Ovary (tissue), 9 donors: ENCODE measurements around the gene GSC. TPM values are rescaled to one million over a fixed set of nuclear protein-coding genes. Genes with fewer than 3 reads are reported as not detected.
"Not testable (repeated sequence)": the region's sequence is repeated elsewhere in the genome, so short reads cannot be mapped to it uniquely, and the experiment has no call there.

Source experiments
- DNase-seq, 5 donors: peaks; one replicate each; pipeline ENCODE4 v3.0.0-alpha.2; 2019 to 2020
- H3K27ac ChIP-seq, 2 donors: fragments of 200-600 bp; one replicate each; pipeline versions ENCODE4 v1.5.1 to v1.8.0; 2019 to 2022
- H3K27me3 ChIP-seq: fragments of 200-600 bp; one replicate; pipeline ENCODE4 v1.8.0; 2022
- H3K36me3 ChIP-seq: fragments of 200-600 bp; sonication (generic); one replicate; pipeline ENCODE4 v1.5.1; 2019
- H3K4me1 ChIP-seq: one replicate; pipeline ENCODE4 v1.8.1; 2013; ENCODE audit warnings: mild to moderate bottlenecking, moderate library complexity; ENCODE audit not compliant: insufficient read depth
- H3K4me3 ChIP-seq: fragments of 200-600 bp; sonication (generic); one replicate; pipeline ENCODE4 v1.5.1; 2017
- H3K9me3 ChIP-seq, 2 donors: fragments of 200-600 bp in 1 of 2; sonication (generic) in 1 of 2; one replicate each; pipeline versions ENCODE4 v1.5.1 to v1.8.1; 2013 to 2019; ENCODE audit warnings: mild to moderate bottlenecking in 1 of 2, moderate library complexity in 1 of 2
- EP300 ChIP-seq: sonication (generic); formaldehyde crosslinking; IDR thresholded peaks from one replicate; pipeline ENCODE4 v1.6.1; 2017; ENCODE audit warnings: antibody characterized with exemption
- POLR2A ChIP-seq: fragments of 450-650 bp; IDR thresholded peaks from one replicate; pipeline ENCODE4 v1.6.1; 2017; ENCODE audit warnings: antibody characterized with exemption, mild to moderate bottlenecking, moderate library complexity
- WGBS, 3 donors: extraction: QIAGEN DNeasy Blood & Tissue Kit in 1 of 3; methylation state at CpG; one replicate each; pipeline versions ENCODE4 v1.1.5 to v1.1.7; 2013 to 2017; 5-methylcytosine and 5-hydroxymethylcytosine counted together
- intact Hi-C, 4 donors: fragments of 100-400 bp; cut with DNase I; formaldehyde crosslinking; loops; one replicate each; pipeline versions ENCODE4 v1.11.0 to v1.15.1; 2022 to 2023
- polyA plus RNA-seq, 2 donors: library from polyadenylated mRNA; stranded (reverse); fragments of 200-250 nt in 1 of 2; fragments of 350-450 nt in 1 of 2; fragmentation: Illumina TruSeq in 1 of 2; extraction: RNeasy Lipid Tissue Mini Kit (QIAGEN cat#74804) in 1 of 2; gene quantifications; one replicate each; pipeline ENCODE4 v1.2.3, GENCODE V29; 2013 to 2014
- total RNA-seq, 7 donors: library from RNA; depleted of rRNA in 2 of 7; stranded (reverse); fragments of >200 nt in 2 of 7; fragmentation: NEBNext Ultra II Directional in 3 of 7; extraction: Animal tissue kit (Norgen Biotek cat#: 25700) in 3 of 7; gene quantifications; one replicate each; pipeline versions ENCODE4 v1.1.0 to v1.2.4, GENCODE V29; 2016 to 2023
- TF ChIP-seq, protein P1 (sequence below), 3 donors: fragments of 450-650 bp in 2 of 3; fragments of 200-600 bp in 1 of 3; IDR thresholded peaks; one replicate each; pipeline versions ENCODE4 v1.5.1 to v1.8.0; 2016 to 2022; ENCODE audit warnings: antibody characterized with exemption in 3 of 3, mild to moderate bottlenecking in 1 of 3
- donor health status: DM: no; HTN: no; CAD: no; lungs with moderate emphysema.
- donor health status: DM: no; HTN: no; CAD: no.
- donor health status: Bipolar disorder and iron deficiency.
- donor health status: DM: yes; HTN: yes; CAD: no.
- donor health status: DM: no; HTN: no; CAD: no.
- donor health status: DM: yes; HTN: yes; CAD: no.

Gene GSC
- total and polyA plus RNA-seq, 9 donors: 0.15 to 0.53 (median 0.30) TPM; not detected in 5

DNA sequence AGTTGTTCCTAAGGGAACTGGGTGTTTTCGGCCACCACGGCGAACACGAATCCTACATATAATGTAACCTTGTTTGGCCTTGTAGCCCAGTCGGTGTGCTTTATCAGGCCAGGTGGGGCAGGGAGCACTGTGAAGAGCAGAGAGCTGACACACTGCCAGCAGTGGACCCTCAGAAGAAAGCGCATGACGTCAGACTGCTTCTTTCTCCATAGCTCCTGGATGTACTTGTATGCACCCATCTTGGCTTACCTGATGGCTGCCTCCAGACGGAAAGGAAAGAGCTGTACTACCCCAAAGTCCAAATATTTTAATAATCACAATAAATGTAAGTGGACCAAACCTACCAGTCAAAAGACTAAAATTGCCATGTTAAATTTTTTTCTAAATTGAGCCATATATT is 31.3 kb upstream of the GSC start:
- no peaks in the 10 kb centered on the region for H3K4me1 ChIP-seq
- 81 to 87% (median 85%) methylated on average over 8 of the region's 8 CpGs for WGBS, 3 donors
- no peak for TF ChIP-seq POLR2A
- TF ChIP-seq, protein P1, sequence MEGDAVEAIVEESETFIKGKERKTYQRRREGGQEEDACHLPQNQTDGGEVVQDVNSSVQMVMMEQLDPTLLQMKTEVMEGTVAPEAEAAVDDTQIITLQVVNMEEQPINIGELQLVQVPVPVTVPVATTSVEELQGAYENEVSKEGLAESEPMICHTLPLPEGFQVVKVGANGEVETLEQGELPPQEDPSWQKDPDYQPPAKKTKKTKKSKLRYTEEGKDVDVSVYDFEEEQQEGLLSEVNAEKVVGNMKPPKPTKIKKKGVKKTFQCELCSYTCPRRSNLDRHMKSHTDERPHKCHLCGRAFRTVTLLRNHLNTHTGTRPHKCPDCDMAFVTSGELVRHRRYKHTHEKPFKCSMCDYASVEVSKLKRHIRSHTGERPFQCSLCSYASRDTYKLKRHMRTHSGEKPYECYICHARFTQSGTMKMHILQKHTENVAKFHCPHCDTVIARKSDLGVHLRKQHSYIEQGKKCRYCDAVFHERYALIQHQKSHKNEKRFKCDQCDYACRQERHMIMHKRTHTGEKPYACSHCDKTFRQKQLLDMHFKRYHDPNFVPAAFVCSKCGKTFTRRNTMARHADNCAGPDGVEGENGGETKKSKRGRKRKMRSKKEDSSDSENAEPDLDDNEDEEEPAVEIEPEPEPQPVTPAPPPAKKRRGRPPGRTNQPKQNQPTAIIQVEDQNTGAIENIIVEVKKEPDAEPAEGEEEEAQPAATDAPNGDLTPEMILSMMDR (IDR thresholded peaks at IDR 0.05): no peak
- TF ChIP-seq EP300: no peak
- H3K9me3 ChIP-seq: no peaks in the 10 kb centered on the region
- no peak for DNase-seq
- no peak overlapping the region for H3K4me3 ChIP-seq
- H3K27me3 ChIP-seq: no peaks in the 10 kb centered on the region
- no peaks in the 10 kb centered on the region for H3K36me3 ChIP-seq
- intact Hi-C loops: no loop called here
- H3K27ac ChIP-seq: no peak overlapping the region

DNA sequence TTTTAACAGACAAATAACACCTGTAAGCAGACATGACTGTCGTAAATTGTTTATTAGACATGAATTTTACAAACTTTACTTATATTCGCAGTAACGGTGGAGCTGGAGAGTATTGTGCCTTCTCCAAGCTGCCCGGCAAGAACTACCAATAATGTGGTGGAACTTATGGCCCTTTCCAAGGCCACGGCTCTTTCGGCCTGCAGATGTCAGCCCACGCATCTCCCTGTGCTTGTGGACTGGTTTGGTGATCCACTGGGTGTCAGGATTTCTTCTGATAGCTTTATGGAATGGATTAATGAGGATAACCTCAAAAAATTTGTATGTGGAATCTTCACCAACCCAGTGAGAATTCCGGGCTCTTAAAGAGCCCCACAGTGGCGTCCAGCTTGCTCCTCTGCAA is 30.9 kb upstream of the GSC start:
- H3K9me3 ChIP-seq, intact Hi-C loops, H3K36me3 ChIP-seq, H3K27me3 ChIP-seq, H3K4me1 ChIP-seq, H3K27ac ChIP-seq, H3K4me3 ChIP-seq, DNase-seq: not testable (repeated sequence)
- 51 to 66% (median 60%) methylated on average over 9 of the region's 9 CpGs for WGBS, 3 donors

DNA sequence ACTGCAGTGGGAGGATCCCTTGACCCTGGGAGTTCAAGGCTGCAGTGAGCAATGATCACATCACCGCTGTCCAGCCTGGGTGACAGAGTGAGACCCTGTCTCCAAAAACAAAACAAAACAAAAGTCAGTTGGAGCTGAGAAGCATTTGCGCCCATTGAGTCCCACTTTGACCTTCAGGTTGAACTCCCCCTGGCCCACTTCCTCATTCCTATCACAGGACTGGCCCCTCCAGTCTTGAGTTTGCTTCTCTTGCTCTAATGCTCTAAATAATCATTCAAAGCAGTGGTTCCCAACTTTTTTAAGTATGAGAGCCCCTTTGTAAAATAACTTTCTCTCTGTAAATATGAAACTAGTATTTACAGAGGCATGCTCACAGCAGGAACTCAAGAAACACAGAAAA is 28.0 kb upstream of the GSC start:
- no peaks in the 10 kb centered on the region for H3K36me3 ChIP-seq
- H3K4me1 ChIP-seq: no peaks in the 10 kb centered on the region
- H3K4me3 ChIP-seq: no peak overlapping the region
- no peak for TF ChIP-seq POLR2A
- TF ChIP-seq, protein P1 (IDR thresholded peaks at IDR 0.05): no peak
- no peak for DNase-seq
- H3K27me3 ChIP-seq: no peaks in the 10 kb centered on the region
- WGBS, 3 donors: 65 to 86% (median 69%) methylated on average over 2 of the region's 2 CpGs
- intact Hi-C loops: no loop called here
- H3K9me3 ChIP-seq: no peaks in the 10 kb centered on the region
- H3K27ac ChIP-seq: no peak overlapping the region

DNA sequence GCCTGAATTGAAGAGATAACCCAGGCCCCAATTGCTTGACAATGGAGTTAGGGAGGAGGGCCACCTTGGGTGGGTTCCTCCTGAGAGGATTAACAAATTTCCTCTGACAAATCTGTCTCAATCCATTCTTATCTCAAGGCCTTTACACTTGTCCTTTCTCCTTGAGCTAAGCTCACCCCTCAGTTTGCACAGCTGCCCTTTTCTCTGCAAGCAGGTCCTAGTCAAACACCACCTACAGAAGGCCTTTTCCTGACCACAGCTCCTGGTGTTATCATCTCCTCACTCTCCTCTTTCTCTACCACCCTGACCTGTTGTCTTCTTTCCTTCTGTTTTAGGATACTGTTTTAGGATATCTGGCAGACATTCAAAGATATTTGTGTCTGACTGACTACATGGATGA is 26.4 kb upstream of the GSC start:
- TF ChIP-seq, protein P1 (IDR thresholded peaks at IDR 0.05): no peak
- no peak for TF ChIP-seq EP300
- Histone ChIP-seq H3K36me3 (no peaks in the 10 kb centered on the region), H3K9me3 (no peaks in the 10 kb centered on the region), H3K4me1 (no peaks in the 10 kb centered on the region), H3K27ac (no peak overlapping the region), H3K4me3 (no peak overlapping the region), H3K27me3 (no peaks in the 10 kb centered on the region)
- intact Hi-C loops: no loop called here
- no peak for DNase-seq

DNA sequence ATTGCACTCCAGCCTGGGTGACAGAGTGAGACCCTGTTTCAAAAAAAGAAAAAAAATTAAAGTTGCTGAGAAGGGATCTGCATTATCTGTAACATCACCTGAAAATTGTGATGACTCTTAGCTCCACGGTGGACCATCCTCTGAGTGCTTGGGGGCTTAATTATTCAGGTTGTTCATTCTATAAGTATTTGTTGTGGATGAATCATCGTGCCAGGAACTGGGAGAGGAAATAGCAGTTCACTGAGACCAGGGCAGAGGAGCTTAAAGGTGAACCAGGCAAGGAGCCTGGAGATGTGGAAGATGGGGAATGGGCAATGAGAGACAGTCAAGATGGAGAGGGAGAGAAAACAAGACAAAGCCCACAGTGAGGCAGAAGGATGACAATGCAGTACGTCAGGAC is 25.5 kb upstream of the GSC start:
- TF ChIP-seq, protein P1 (IDR thresholded peaks at IDR 0.05): no peak
- no peak for TF ChIP-seq POLR2A
- no peak for TF ChIP-seq EP300
- 63 to 85% (median 76%) methylated on average over 3 of the region's 3 CpGs for WGBS, 3 donors
- H3K27ac ChIP-seq: no peak overlapping the region
- no peak overlapping the region for H3K4me3 ChIP-seq
- H3K36me3 ChIP-seq: no peaks in the 10 kb centered on the region
- H3K9me3 ChIP-seq: no peaks in the 10 kb centered on the region
- intact Hi-C loops: no loop called here
- no peaks in the 10 kb centered on the region for H3K27me3 ChIP-seq
- no peak for DNase-seq
- no peaks in the 10 kb centered on the region for H3K4me1 ChIP-seq
